Activated naive CD4-positive, alpha-beta T cell treated with anti-CD3 and anti-CD28 coated beads, Interleukin-2, amount 50 U/mL, for 24 hours (primary cell): ENCODE measurements around the gene GPHA2.

Source experiments
- H3K27ac Mint-ChIP-seq: one replicate; pipeline ENCODE4 v1.8.0; 2021; ENCODE audit warnings: mild to moderate bottlenecking, mixed read lengths
- H3K27me3 Mint-ChIP-seq: one replicate; pipeline ENCODE4 v1.8.0; 2021; ENCODE audit warnings: mixed read lengths
- H3K36me3 Mint-ChIP-seq: one replicate; pipeline ENCODE4 v1.8.0; 2021; ENCODE audit warnings: mixed read lengths
- H3K4me1 Mint-ChIP-seq: one replicate; pipeline ENCODE4 v1.8.0; 2021; ENCODE audit warnings: mixed read lengths
- H3K4me3 Mint-ChIP-seq: one replicate; pipeline ENCODE4 v1.8.0; 2021; ENCODE audit warnings: mild to moderate bottlenecking, mixed read lengths
- H3K9me3 Mint-ChIP-seq: one replicate; pipeline ENCODE4 v1.8.0; 2021; ENCODE audit warnings: mixed read lengths

Gene GPHA2

GRCh38 chr11:64905516-64906313 lies 30.0 kb downstream of the GPHA2 start:
- Mint-ChIP-seq H3K27me3 (no peaks in the 10 kb centered on the region), H3K4me1 (peaks cover 6% of the 10 kb centered on the region), H3K36me3 (peaks cover 6% of the 10 kb centered on the region), H3K9me3 (no peaks in the 10 kb centered on the region), H3K27ac (no peak overlapping the region), H3K4me3 (no peak overlapping the region)

DNA sequence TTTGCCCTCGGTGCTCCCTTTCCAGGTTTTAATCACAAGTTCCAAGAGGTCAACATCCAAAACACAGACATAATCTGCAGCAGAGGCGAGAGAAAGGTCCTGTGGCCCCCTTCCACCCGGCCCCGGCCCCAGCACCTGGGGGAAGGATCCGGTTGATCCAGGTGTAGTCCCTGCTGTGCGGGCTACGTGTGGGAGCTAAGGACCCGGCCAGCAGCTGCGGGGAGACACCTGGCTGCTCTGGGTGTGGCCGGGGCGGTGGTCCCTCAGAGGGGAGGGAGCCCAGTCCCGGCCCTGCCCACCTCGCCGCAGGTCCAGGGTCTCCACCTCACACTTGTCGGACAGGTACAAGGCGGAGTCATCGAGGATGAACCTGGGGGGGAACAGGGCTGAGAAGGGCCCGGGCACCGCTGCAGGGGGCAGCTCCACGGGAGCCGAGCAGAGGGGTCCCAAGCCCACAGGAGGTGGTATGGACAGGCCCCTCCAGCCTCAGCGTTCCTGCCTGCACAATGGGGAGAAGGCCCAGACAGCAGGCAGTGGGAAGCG lies 32.3 kb downstream of the GPHA2 start:
- Mint-ChIP-seq H3K36me3 (peaks cover 8% of the 10 kb centered on the region), H3K4me3 (no peak overlapping the region), H3K9me3 (no peaks in the 10 kb centered on the region), H3K27me3 (no peaks in the 10 kb centered on the region), H3K27ac (no peak overlapping the region), H3K4me1 (peaks cover 12% of the 10 kb centered on the region)

DNA sequence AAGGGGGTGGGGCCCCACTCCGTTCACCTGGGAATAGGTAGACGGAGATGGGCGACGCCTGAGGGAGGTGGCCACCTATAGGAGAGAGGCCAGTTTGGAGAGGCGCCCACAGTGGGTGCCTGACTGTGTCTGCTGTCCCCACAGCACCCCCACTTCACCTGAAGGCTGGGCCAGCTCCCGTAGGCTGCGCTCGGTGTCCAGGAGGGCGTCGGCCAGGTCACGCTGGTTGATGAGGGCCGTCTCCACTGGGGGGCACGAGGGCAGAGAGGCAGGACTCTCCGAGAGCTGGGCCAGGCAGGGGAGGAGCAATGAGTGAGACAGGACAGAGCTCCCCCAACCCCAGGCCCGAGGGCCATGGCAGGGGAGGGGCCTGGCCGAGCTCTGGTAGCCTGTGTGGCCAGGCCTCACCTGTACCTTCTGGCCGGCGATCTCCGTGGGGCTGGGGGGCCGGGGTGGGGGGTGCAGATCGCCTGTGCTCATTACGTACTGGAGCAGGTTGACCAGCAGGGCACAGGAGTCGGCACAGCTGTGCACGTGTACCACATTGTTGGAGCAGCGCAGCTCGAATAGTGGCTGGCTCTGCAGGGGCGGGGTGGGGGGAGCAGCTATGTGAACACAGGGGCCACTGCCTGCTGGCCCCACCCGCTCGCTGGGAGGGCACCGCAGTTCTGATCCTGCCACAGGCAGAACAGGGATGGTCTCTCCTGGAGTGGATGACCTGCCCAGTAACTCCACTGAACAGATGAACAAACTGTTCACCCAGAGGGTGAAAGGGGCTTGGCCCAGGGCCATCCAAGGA lies 33.4 kb downstream of the GPHA2 start:
- Mint-ChIP-seq H3K36me3 (peaks cover 4% of the 10 kb centered on the region), H3K27me3 (no peaks in the 10 kb centered on the region), H3K4me3 (no peak overlapping the region), H3K27ac (no peak overlapping the region), H3K9me3 (no peaks in the 10 kb centered on the region), H3K4me1 (peaks cover 12% of the 10 kb centered on the region)

GRCh38 chr11:64900774-64901173 lies 34.9 kb downstream of the GPHA2 start:
- Mint-ChIP-seq H3K27me3 (no peaks in the 10 kb centered on the region), H3K27ac (no peak overlapping the region), H3K4me1 (peaks cover 12% of the 10 kb centered on the region), H3K36me3 (peaks cover 4% of the 10 kb centered on the region), H3K4me3 (no peak overlapping the region), H3K9me3 (no peaks in the 10 kb centered on the region)

DNA sequence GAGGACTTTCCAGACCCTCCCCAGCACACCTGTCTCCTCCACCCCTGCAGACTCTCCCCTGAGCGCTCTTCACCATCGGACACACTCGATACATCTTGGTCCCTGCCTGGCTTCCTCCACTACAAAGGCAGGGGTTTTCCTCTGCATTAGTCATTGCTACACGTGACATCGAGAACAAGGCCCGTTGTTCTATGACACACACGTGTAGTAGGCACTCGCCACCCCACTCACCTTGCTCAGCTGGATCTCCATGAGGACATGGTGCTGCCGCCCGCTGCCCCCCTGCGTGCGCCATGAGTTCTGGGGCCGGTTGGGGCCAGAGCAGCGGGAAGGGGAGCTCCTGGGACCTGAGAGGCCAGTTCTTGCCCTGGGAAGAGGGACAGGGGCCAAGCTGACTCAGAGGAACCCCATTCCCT lies 35.4 kb downstream of the GPHA2 start:
- no peaks in the 10 kb centered on the region for H3K9me3 Mint-ChIP-seq
- no peaks in the 10 kb centered on the region for H3K27me3 Mint-ChIP-seq
- peaks cover 12% of the 10 kb centered on the region for H3K4me1 Mint-ChIP-seq
- peak overlapping the region; percentile 66 for H3K4me3 Mint-ChIP-seq
- H3K36me3 Mint-ChIP-seq, result peaks cover 4% of the 10 kb centered on the region
- peak overlapping the region; percentile 44 for H3K27ac Mint-ChIP-seq

DNA sequence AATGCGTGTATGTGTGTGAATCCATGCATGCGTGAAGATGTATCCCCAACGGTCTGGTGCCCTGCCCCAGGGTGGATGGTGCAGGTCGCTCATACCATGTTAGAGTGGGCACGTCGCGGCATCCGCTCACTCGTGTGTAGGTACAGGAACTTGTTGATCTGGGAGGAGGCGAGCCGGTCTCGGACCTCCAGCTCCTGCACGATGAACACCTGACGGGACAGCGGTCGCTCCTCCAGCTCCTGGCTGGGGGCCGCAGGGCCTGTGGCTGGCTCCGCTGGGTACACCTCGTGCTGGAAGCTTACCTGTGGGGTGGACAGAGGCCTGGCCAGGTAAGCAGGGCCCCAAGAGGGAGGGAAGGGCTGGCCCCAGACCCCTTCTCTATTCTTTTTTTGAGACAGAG lies 37.2 kb downstream of the GPHA2 start:
- no peak overlapping the region for H3K27ac Mint-ChIP-seq

GRCh38 chr11:64898076-64898445 lies 37.6 kb downstream of the GPHA2 start:
- no peak overlapping the region for H3K27ac Mint-ChIP-seq
- no peaks in the 10 kb centered on the region for H3K9me3 Mint-ChIP-seq
- H3K27me3 Mint-ChIP-seq, result no peaks in the 10 kb centered on the region
- peaks cover 4% of the 10 kb centered on the region for H3K36me3 Mint-ChIP-seq
- peaks cover 12% of the 10 kb centered on the region for H3K4me1 Mint-ChIP-seq
- no peak overlapping the region for H3K4me3 Mint-ChIP-seq

More for the DNA sequence above, 37.2 kb downstream of the GPHA2 start:
- H3K27me3 Mint-ChIP-seq, result no peaks in the 10 kb centered on the region
- H3K36me3 Mint-ChIP-seq, result peaks cover 4% of the 10 kb centered on the region
- peaks cover 12% of the 10 kb centered on the region for H3K4me1 Mint-ChIP-seq
- no peak overlapping the region for H3K4me3 Mint-ChIP-seq
- H3K9me3 Mint-ChIP-seq, result no peaks in the 10 kb centered on the region

DNA sequence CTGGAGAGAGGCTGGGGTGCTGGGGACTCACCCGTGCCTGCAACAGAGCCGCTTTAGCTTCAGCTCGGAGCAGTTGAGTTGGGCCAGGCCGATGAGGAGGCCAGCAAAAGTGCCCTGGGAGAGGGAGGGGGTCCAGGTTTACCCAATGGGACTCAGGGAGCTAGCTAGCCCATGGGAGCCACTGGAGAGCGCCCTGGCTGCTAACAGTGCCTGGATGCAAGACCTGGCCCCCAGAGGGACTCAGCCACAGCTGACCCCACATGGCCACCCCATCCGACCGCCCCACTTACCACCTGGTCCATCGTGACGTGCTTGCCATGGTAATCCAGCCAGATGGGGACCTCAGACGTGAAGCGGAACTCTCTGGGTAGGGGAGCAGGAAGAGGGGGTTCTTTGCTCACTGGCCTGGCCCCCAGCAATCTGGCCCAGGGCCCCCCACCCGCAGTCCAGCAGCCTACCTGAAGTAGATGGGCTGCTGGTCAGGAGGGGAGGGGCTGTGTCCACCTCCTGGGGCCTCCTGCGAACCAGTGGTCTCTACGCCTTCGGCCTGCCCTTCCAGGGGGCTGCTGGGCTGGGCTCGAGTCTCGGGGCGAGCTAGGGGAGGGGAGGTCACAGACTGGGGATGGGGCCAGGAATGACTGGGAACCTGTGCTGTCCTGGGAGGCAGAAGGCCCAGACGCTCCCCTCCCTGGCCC lies 38.2 kb downstream of the GPHA2 start:
- Mint-ChIP-seq H3K36me3 (peaks cover 4% of the 10 kb centered on the region), H3K4me1 (peaks cover 12% of the 10 kb centered on the region), H3K27me3 (no peaks in the 10 kb centered on the region), H3K27ac (no peak overlapping the region), H3K9me3 (no peaks in the 10 kb centered on the region), H3K4me3 (no peak overlapping the region)

- Mint-ChIP-seq H3K4me1 (peaks cover 9% of the 10 kb centered on the region), H3K27me3 (no peaks in the 10 kb centered on the region), H3K27ac (no peak overlapping the region), H3K9me3 (no peaks in the 10 kb centered on the region), H3K4me3 (no peak overlapping the region), H3K36me3 (peaks cover 2% of the 10 kb centered on the region)
Measured at GRCh38 chr11:64896448-64897022, 39.2 kb downstream of the GPHA2 start.

DNA sequence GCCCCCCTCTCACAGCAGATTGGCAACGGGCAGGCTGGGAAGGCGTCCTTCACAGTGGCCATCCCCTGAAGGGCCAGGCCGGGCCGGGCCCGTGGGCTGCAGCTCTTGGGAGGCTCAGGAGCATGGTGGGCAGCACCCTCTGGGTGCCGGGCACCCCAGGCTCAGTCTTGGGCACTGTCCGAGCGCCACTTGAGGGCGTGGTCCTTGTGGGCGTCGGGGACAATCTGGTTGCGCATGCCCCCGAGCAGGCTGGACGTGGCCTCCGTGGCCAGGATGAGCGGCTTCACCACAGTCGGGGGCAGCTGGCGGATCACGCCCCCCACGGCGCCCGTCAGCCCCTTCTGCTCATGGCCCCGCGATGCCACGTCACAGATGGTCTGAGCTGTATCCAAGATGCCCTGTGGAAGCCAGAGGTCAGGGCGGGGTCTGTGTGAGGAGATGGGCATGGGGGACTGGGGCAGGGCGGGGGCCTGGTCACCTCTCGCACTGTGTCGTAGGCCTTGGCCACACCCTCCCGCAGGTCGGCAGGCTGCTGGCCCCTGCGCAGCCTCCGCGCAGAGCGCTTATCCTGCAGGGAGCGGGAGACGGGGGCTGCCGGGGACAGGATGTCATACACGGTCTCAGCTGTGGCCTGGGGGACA lies 40.8 kb downstream of the GPHA2 start:
- Mint-ChIP-seq H3K27ac (no peak overlapping the region), H3K4me1 (peaks cover under 1% of the 10 kb centered on the region), H3K9me3 (no peaks in the 10 kb centered on the region), H3K36me3 (no peaks in the 10 kb centered on the region), H3K27me3 (no peaks in the 10 kb centered on the region), H3K4me3 (no peak overlapping the region)

GRCh38 chr11:64894070-64894811 lies 41.5 kb downstream of the GPHA2 start:
- no peaks in the 10 kb centered on the region for H3K4me1 Mint-ChIP-seq
- no peak overlapping the region for H3K4me3 Mint-ChIP-seq
- no peaks in the 10 kb centered on the region for H3K36me3 Mint-ChIP-seq
- no peaks in the 10 kb centered on the region for H3K9me3 Mint-ChIP-seq
- H3K27ac Mint-ChIP-seq, result no peak overlapping the region
- H3K27me3 Mint-ChIP-seq, result no peaks in the 10 kb centered on the region

DNA sequence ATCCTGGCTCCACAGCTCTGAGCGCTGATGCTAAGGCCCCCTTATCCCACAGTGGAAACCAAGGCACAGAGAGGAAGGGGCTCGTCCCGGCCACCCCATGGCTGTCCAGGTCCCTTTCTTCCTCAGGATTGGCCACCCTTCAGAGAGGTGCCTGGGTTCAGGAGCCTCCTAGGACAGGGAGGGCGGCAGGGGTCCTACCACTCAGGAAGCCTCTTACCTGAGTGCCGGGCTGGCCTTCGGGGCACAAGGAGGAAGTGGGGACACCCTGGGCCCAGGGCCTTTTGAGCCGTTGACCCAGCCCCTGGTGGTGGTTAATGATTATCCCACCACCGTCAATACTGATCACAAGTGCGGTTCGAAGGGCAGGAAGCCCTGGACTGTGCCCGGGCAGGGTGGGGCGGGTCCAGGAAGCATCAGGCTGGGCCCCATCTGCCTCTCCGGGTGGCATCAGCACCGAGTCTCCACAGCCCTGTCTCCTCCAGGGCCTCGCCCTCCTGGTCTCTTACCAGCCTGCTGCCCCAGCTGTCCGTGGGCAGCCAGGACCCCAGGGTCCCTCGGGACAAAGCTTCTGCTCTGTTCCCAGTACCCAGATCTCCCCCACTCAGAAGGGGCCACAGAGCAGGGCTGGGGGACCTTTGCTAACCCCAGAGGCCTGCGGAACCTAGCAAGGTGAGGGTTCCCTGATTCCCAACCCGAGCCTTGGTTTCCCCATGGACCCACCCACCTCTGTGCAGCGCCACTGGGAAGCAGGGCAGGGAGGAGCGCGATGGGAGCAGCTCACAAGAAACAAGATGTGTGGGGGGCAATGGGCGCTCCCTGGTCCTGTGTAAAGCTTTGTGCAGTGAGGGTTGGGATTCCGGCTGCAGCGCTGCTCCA lies 42.3 kb downstream of the GPHA2 start:
- no peaks in the 10 kb centered on the region for H3K27me3 Mint-ChIP-seq
- no peak overlapping the region for H3K27ac Mint-ChIP-seq
- no peak overlapping the region for H3K4me3 Mint-ChIP-seq

GRCh38 chr11:64892838-64893193 lies 42.9 kb downstream of the GPHA2 start:
- no peak overlapping the region for H3K4me3 Mint-ChIP-seq
- no peaks in the 10 kb centered on the region for H3K9me3 Mint-ChIP-seq
- no peak overlapping the region for H3K27ac Mint-ChIP-seq

More for the DNA sequence above, 42.3 kb downstream of the GPHA2 start:
- Mint-ChIP-seq H3K36me3 (no peaks in the 10 kb centered on the region), H3K4me1 (peaks cover under 1% of the 10 kb centered on the region), H3K9me3 (no peaks in the 10 kb centered on the region)

DNA sequence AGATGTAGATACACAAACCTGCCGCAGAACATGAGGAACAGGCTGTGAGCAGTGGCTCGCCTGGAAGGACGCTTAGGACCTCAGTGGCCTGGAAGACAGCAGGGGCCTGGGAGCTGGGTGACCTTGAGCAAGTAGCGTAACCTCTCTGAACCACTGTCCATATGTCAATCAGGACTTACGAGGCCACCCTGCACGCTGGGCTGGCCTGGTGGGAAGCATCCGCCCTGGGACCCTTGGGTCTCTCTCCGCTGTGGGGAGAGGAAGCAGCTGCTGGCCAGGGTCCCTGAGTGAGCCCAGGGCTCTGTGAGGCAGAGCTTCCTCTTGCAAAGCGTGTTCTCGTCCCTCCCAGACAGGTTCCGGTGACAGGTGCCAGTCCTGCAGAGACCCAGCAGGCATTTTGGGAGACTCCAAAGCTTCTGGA lies 43.3 kb downstream of the GPHA2 start:
- Mint-ChIP-seq H3K9me3 (no peaks in the 10 kb centered on the region), H3K27ac (no peak overlapping the region), H3K27me3 (no peaks in the 10 kb centered on the region), H3K4me1 (peaks cover 8% of the 10 kb centered on the region), H3K4me3 (no peak overlapping the region), H3K36me3 (no peaks in the 10 kb centered on the region)

More at GRCh38 chr11:64892838-64893193, 42.9 kb downstream of the GPHA2 start:
- Mint-ChIP-seq H3K36me3 (no peaks in the 10 kb centered on the region), H3K4me1 (peaks cover 6% of the 10 kb centered on the region), H3K27me3 (no peaks in the 10 kb centered on the region)
